Prostate gland (tissue), 2 donors: ENCODE results near the gene CEP20.

Source experiments
- CTCF ChIP-seq, 4 experiments: fragments of 200-600 bp in 2 of 4; fragments of 450-650 bp in 2 of 4; sonication (generic) in 2 of 4; IDR thresholded peaks; 1 replicate in 3 of 4; 2 replicates in 1 of 4; pipeline ENCODE4 v1.5.1; 2016 to 2019; ENCODE audit warnings: antibody characterized with exemption in 4 of 4, mild to moderate bottlenecking in 2 of 4, moderate library complexity in 2 of 4
- POLR2A ChIP-seq: fragments of 450-650 bp; IDR thresholded peaks from one replicate; pipeline ENCODE4 v1.6.1; 2016; ENCODE audit warnings: antibody characterized with exemption, mild to moderate bottlenecking

GRCh38 chr16:15866451-15866850 is 22.0 kb downstream of the CEP20 start:
- no peak for TF ChIP-seq POLR2A
- TF ChIP-seq CTCF (IDR thresholded peaks at IDR 0.05) = no peak
